IMR-90 (cell line): ENCODE results near the gene CSRNP3.

Source experiments
- BHLHE40 ChIP-seq: fragments of 150-350 bp; IDR thresholded peaks from 2 replicates; pipeline ENCODE4 v1.6.1; 2016; ENCODE audit warnings: mild to moderate bottlenecking, low read depth, low read length
- CEBPB ChIP-seq: IDR thresholded peaks from 2 replicates; pipeline ENCODE4 v1.6.1; 2012; ENCODE audit warnings: low read depth, low read length, improper control_type of control experiment
- CHD1 ChIP-seq: IDR thresholded peaks from 2 replicates; pipeline ENCODE4 v1.6.1; 2012; ENCODE audit warnings: low read depth, low read length, improper control_type of control experiment
- CTCF ChIP-seq: conservative IDR thresholded peaks from 2 replicates; pipeline ENCODE4 v1.5.1; 2012; ENCODE audit warnings: mild to moderate bottlenecking, low read depth, low read length, improper control_type of control experiment
- FOS ChIP-seq: fragments of 150-350 bp; IDR thresholded peaks from 2 replicates; pipeline ENCODE4 v1.6.1; 2016; ENCODE audit warnings: low read depth, low read length
- MAFK ChIP-seq: IDR thresholded peaks from 2 replicates; pipeline ENCODE4 v1.6.1; 2012; ENCODE audit warnings: low read depth, low read length, improper control_type of control experiment
- MXI1 ChIP-seq: IDR thresholded peaks from 2 replicates; pipeline ENCODE4 v1.6.1; 2012; ENCODE audit warnings: low read depth, mild to moderate bottlenecking, low read length, moderate library complexity, borderline replicate concordance
- POLR2A ChIP-seq: IDR thresholded peaks from 2 replicates; pipeline ENCODE4 v1.6.1; 2012; ENCODE audit warnings: mild to moderate bottlenecking, low read depth, low read length
- RAD21 ChIP-seq: IDR thresholded peaks from 2 replicates; pipeline ENCODE4 v1.6.1; 2012; ENCODE audit warnings: low read length, improper control_type of control experiment
- RCOR1 ChIP-seq: IDR thresholded peaks from 2 replicates; pipeline ENCODE4 v1.6.1; 2012; ENCODE audit warnings: mild to moderate bottlenecking, low read length, improper control_type of control experiment; ENCODE audit not compliant: insufficient replicate concordance
- RFX5 ChIP-seq: IDR thresholded peaks from 2 replicates; pipeline ENCODE4 v1.8.0; 2012; ENCODE audit warnings: low read depth, mild to moderate bottlenecking, low read length, moderate library complexity
- TF ChIP-seq, protein P1 (sequence below): fragments of 150-350 bp; IDR thresholded peaks from 2 replicates; pipeline ENCODE4 v1.6.1; 2017; ENCODE audit warnings: mild to moderate bottlenecking, antibody characterized with exemption, low read length, low read depth
- TF ChIP-seq, protein P2 (sequence below): fragments of 150-350 bp; IDR thresholded peaks from 2 replicates; pipeline ENCODE4 v1.6.1; 2016; ENCODE audit warnings: low read depth, mild to moderate bottlenecking, low read length, moderate library complexity, borderline replicate concordance

- no peak for TF ChIP-seq CTCF
- TF ChIP-seq RAD21, result no peak
- no peak for TF ChIP-seq RFX5
- no peak for TF ChIP-seq CHD1
- no peak for TF ChIP-seq MAFK
- TF ChIP-seq, protein P1, sequence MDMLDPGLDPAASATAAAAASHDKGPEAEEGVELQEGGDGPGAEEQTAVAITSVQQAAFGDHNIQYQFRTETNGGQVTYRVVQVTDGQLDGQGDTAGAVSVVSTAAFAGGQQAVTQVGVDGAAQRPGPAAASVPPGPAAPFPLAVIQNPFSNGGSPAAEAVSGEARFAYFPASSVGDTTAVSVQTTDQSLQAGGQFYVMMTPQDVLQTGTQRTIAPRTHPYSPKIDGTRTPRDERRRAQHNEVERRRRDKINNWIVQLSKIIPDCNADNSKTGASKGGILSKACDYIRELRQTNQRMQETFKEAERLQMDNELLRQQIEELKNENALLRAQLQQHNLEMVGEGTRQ, result no peak
- TF ChIP-seq POLR2A, result no peak
- TF ChIP-seq CEBPB, result no peak
- TF ChIP-seq, protein P2, sequence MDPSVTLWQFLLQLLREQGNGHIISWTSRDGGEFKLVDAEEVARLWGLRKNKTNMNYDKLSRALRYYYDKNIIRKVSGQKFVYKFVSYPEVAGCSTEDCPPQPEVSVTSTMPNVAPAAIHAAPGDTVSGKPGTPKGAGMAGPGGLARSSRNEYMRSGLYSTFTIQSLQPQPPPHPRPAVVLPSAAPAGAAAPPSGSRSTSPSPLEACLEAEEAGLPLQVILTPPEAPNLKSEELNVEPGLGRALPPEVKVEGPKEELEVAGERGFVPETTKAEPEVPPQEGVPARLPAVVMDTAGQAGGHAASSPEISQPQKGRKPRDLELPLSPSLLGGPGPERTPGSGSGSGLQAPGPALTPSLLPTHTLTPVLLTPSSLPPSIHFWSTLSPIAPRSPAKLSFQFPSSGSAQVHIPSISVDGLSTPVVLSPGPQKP, result no peak
- no peak for TF ChIP-seq BHLHE40
- TF ChIP-seq MXI1, result no peak
- no peak for TF ChIP-seq RCOR1
- TF ChIP-seq FOS, result no peak
Observed at GRCh38 chr2:165575044-165575615, 105.6 kb downstream of the CSRNP3 start.
